Osteoblast (primary cell): Measurements from ENCODE around the gene NCOA1. TPM values are rescaled to one million over a fixed set of nuclear protein-coding genes. Genes with fewer than 3 reads are reported as not detected.

Experiments used
- DNase-seq: peaks from one replicate; pipeline ENCODE4 v3.0.0; 2011; ENCODE audit warnings: low spot score, mixed read lengths; ENCODE audit not compliant: insufficient read length; ENCODE audit errors: missing footprints
- H2AFZ ChIP-seq: 2 replicates; pipeline ENCODE4 v1.6.0; 2011; ENCODE audit warnings: mild to moderate bottlenecking, low read length
- H3K27ac ChIP-seq: 2 replicates; pipeline ENCODE4 v1.5.1; 2011; ENCODE audit warnings: mild to moderate bottlenecking, low read depth, low read length, moderate library complexity
- H3K27me3 ChIP-seq: 2 replicates; pipeline ENCODE4 v1.6.0; 2012; ENCODE audit warnings: mild to moderate bottlenecking, control low read depth, inconsistent platforms, low read length, moderate library complexity; ENCODE audit not compliant: insufficient read depth
- H3K36me3 ChIP-seq: 2 replicates; pipeline ENCODE4 v1.5.1; 2011; ENCODE audit warnings: mild to moderate bottlenecking, low read length, control low read depth, moderate library complexity; ENCODE audit not compliant: insufficient read depth
- H3K4me1 ChIP-seq: 2 replicates; pipeline ENCODE4 v1.5.1; 2011; ENCODE audit warnings: mild to moderate bottlenecking, low read length, control low read depth, moderate library complexity; ENCODE audit not compliant: insufficient read depth
- H3K4me2 ChIP-seq: 2 replicates; pipeline ENCODE4 v1.6.0; 2011; ENCODE audit warnings: mild to moderate bottlenecking, low read length; ENCODE audit not compliant: insufficient read depth
- H3K4me3 ChIP-seq: fragments of 200-600 bp; sonication (generic); 3 replicates; pipeline ENCODE4 v1.5.1; 2012; ENCODE audit warnings: mild to moderate bottlenecking, low read length, inconsistent platforms; ENCODE audit not compliant: insufficient read depth
- H3K79me2 ChIP-seq: 2 replicates; pipeline ENCODE4 v1.6.0; 2012; ENCODE audit warnings: mild to moderate bottlenecking, low read length, control low read depth, inconsistent platforms; ENCODE audit not compliant: insufficient read depth
- H3K9me3 ChIP-seq: 2 replicates; pipeline ENCODE4 v1.5.1; 2011; ENCODE audit warnings: low read depth, low read length, control low read depth
- H4K20me1 ChIP-seq: 2 replicates; pipeline ENCODE4 v1.6.0; 2012; ENCODE audit warnings: mild to moderate bottlenecking, low read length, control low read depth; ENCODE audit not compliant: insufficient read depth
- CTCF ChIP-seq: IDR thresholded peaks from 2 replicates; pipeline ENCODE4 v1.5.1; 2011; ENCODE audit warnings: mild to moderate bottlenecking, low read depth, low read length, moderate library complexity; ENCODE audit errors: extremely low read depth
- total RNA-seq: library from RNA; depleted of rRNA; stranded (reverse); fragments of >200 nt; gene quantifications from 2 replicates; pipeline ENCODE4 v1.2.3, GENCODE V29; 2012

The NCOA1 gene
- total RNA-seq, 1 donor = 23.2 TPM

- Histone ChIP-seq H3K27ac (no peak overlapping the region), H3K9me3 (no peaks in the 10 kb centered on the region), H4K20me1 (peaks cover 11% of the 10 kb centered on the region), H3K79me2 (no peaks in the 10 kb centered on the region), H3K27me3 (no peaks in the 10 kb centered on the region), H3K36me3 (no peaks in the 10 kb centered on the region), H3K4me2 (no peak overlapping the region), H3K4me1 (no peaks in the 10 kb centered on the region), H3K4me3 (no peak overlapping the region), H2AFZ (no peak overlapping the region)
- no peak for DNase-seq
- TF ChIP-seq CTCF = no peak
Observed at GRCh38 chr2:24616616-24617015, 125.6 kb downstream of the NCOA1 start.

GRCh38 chr2:24617424-24617823 is 126.4 kb downstream of the NCOA1 start:
- TF ChIP-seq CTCF = no peak
- H3K9me3 ChIP-seq = no peaks in the 10 kb centered on the region
- no peak overlapping the region for H3K4me3 ChIP-seq
- H3K79me2 ChIP-seq = peaks cover 4% of the 10 kb centered on the region
- no peaks in the 10 kb centered on the region for H3K27me3 ChIP-seq
- no peak overlapping the region for H2AFZ ChIP-seq
- H4K20me1 ChIP-seq = peaks cover 13% of the 10 kb centered on the region
- DNase-seq = no peak
- H3K4me1 ChIP-seq = no peaks in the 10 kb centered on the region
- H3K36me3 ChIP-seq = no peaks in the 10 kb centered on the region
- no peak overlapping the region for H3K27ac ChIP-seq
- H3K4me2 ChIP-seq = no peak overlapping the region

GRCh38 chr2:24618144-24618543 is 127.1 kb downstream of the NCOA1 start:
- H3K79me2 ChIP-seq = peaks cover 4% of the 10 kb centered on the region
- H2AFZ ChIP-seq = no peak overlapping the region
- H3K27me3 ChIP-seq = no peaks in the 10 kb centered on the region
- H3K36me3 ChIP-seq = no peaks in the 10 kb centered on the region
- H4K20me1 ChIP-seq = peaks cover 11% of the 10 kb centered on the region
- H3K4me2 ChIP-seq = no peak overlapping the region
- no peaks in the 10 kb centered on the region for H3K4me1 ChIP-seq
- no peak overlapping the region for H3K4me3 ChIP-seq
- H3K9me3 ChIP-seq = no peaks in the 10 kb centered on the region
- no peak overlapping the region for H3K27ac ChIP-seq
- no peak for DNase-seq
- TF ChIP-seq CTCF = no peak

- no peaks in the 10 kb centered on the region for H3K27me3 ChIP-seq
- no peaks in the 10 kb centered on the region for H3K9me3 ChIP-seq
- H3K4me2 ChIP-seq = no peak overlapping the region
Observed at GRCh38 chr2:24618680-24619079, 127.6 kb downstream of the NCOA1 start.

More at GRCh38 chr2:24618680-24619079, 127.6 kb downstream of the NCOA1 start:
- H3K79me2 ChIP-seq = peaks cover 4% of the 10 kb centered on the region
- no peaks in the 10 kb centered on the region for H3K36me3 ChIP-seq
- no peak overlapping the region for H3K27ac ChIP-seq
- H4K20me1 ChIP-seq = peaks cover 11% of the 10 kb centered on the region
- TF ChIP-seq CTCF = no peak
- H2AFZ ChIP-seq = no peak overlapping the region
- DNase-seq = no peak
- H3K4me1 ChIP-seq = no peaks in the 10 kb centered on the region
- no peak overlapping the region for H3K4me3 ChIP-seq
